Vagina (tissue), 2 donors: ENCODE results near the gene TMEM266.

Experiments used
- POLR2A ChIP-seq, 2 donors: fragments of 450-650 bp; IDR thresholded peaks; one replicate each; pipeline ENCODE4 v1.6.1; 2017; ENCODE audit warnings: antibody characterized with exemption in 2 of 2, mild to moderate bottlenecking in 2 of 2, moderate library complexity in 2 of 2
- TF ChIP-seq, protein P1 (sequence below), 3 experiments: fragments of 450-650 bp in 2 of 3; fragments of 200-600 bp in 1 of 3; sonication (generic) in 1 of 3; IDR thresholded peaks; one replicate each; pipeline ENCODE4 v1.5.1; 2017 to 2019; ENCODE audit warnings: antibody characterized with exemption in 3 of 3, mild to moderate bottlenecking in 2 of 3, moderate library complexity in 2 of 3

DNA sequence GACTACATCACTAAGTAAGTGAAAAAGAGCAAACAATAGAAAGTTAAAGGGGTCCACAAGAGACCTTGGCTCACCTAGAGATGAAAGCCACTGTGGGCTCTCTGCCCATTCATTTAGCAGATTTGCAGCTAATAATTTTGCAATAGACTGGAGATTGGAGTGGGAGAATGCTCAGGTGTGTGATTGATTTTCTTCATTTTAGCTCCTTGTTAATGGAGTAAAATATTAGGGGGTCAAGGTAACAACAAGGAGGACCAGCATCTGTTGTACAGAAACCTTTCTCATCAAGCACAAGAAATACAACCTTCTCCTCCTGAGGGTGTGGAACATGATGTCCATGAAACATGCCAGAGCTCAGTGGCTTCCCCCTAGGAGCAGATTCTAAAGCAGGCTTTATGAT lies 63.2 kb downstream of the TMEM266 start:
- TF ChIP-seq, protein P1, sequence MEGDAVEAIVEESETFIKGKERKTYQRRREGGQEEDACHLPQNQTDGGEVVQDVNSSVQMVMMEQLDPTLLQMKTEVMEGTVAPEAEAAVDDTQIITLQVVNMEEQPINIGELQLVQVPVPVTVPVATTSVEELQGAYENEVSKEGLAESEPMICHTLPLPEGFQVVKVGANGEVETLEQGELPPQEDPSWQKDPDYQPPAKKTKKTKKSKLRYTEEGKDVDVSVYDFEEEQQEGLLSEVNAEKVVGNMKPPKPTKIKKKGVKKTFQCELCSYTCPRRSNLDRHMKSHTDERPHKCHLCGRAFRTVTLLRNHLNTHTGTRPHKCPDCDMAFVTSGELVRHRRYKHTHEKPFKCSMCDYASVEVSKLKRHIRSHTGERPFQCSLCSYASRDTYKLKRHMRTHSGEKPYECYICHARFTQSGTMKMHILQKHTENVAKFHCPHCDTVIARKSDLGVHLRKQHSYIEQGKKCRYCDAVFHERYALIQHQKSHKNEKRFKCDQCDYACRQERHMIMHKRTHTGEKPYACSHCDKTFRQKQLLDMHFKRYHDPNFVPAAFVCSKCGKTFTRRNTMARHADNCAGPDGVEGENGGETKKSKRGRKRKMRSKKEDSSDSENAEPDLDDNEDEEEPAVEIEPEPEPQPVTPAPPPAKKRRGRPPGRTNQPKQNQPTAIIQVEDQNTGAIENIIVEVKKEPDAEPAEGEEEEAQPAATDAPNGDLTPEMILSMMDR (IDR thresholded peaks at IDR 0.05): no peak
- no peak for TF ChIP-seq POLR2A (IDR thresholded peaks at IDR 0.05)
